ENCODE results near the gene KRTAP9-1.
"Not testable (repeated sequence)": the region's sequence is repeated elsewhere in the genome, so short reads cannot be mapped to it uniquely, and the experiment has no call there.

KRTAP9-1 gene, protein sequence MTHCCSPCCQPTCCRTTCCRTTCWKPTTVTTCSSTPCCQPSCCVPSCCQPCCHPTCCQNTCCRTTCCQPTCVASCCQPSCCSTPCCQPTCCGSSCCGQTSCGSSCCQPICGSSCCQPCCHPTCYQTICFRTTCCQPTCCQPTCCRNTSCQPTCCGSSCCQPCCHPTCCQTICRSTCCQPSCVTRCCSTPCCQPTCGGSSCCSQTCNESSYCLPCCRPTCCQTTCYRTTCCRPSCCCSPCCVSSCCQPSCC

GRCh38 chr17:41189837-41190318 is at the start of gene KRTAP9-1:
Gene KRTAP9-1, plus strand, starts transcription at chr17:41189887. Its CDS starts 0 bp downstream, at chr17:41189887.
- in situ Hi-C loops (cut with HindIII; ENCODE audit: low pct_unique_long_range_greater_than_20kb, low sequenced_read_pairs); DNase-seq (ENCODE audit: low read depth in 1 of 2, low spot score in 1 of 2): not testable (repeated sequence)

DNA sequence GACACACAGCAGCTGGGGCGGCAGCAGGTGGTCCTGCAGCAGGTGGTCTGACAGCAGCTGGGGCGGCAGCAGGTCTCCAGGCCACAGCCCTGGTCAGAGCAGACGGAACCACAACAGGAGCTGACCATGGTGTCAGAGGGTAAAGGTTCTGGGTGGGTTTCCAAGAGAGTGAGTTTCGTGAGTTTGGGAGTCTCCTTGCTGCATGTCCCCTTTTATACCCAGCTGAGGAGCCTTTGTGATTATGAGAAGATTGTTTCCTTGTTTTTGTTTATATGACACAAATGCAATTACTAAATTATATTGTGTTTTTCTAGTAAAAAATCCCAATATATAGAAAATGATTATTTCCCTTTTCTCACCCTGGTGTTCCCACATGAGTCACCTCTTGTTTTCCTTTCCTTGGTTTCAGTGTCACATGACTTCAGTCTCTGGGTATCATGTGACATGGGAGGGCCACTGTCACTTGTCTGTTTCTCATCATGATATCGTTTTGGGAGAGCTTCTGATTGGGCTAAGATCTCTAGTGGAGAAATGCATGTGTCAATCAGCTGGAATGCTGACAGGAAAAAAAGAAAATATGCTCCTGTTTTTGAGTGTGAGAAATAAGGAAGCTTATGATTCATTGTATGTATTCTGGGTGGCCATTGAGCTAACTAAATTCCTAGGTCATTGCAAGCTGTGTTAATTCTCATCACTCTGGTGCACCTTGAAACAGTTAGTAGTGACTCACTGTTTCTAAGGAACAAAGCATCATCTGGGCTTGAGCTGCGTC is 49.1 kb upstream of the KRTAP9-1 start, which contains the start of gene KRTAP4-6:
Gene KRTAP4-6, minus strand, starts transcription at position 185 of the 772 bp plus-strand sequence. Its CDS starts 57 bp downstream, at position 128.
- no peak for TF ChIP-seq JUND (IDR thresholded peaks at IDR 0.05; ENCODE audit: low read depth)
- in situ Hi-C loops (cut with HindIII; ENCODE audit: low pct_unique_long_range_greater_than_20kb, low sequenced_read_pairs): no loop called here
- no peak for DNase-seq (ENCODE audit: low read depth in 1 of 2, low spot score in 1 of 2)

DNA sequence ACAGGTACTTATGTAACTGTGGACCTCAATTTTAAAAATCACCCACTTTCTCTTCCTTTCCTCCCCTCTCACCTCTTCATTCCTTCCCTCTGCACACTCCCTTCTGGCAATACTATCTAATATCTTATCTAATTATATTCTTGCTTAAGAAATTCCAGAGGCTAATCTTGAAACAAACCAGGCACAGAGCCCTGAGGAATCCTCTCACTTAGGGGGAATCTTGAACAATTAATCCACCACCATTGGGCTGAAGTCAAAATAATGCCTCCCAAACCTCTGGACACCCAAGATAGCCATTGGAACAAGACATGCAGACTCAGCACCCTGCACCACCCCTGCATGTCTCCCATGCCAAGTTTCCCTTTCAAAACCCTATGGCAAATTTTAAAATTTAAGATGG is 48.3 kb upstream of the KRTAP9-1 start:
- DNase-seq (ENCODE audit: low read depth in 1 of 2, low spot score in 1 of 2): no peak
- TF ChIP-seq JUND (IDR thresholded peaks at IDR 0.05; ENCODE audit: low read depth): no peak
- in situ Hi-C loops (cut with HindIII; ENCODE audit: low pct_unique_long_range_greater_than_20kb, low sequenced_read_pairs): no loop called here

GRCh38 chr17:41144846-41145245 is 44.8 kb upstream of the KRTAP9-1 start:
- DNase-seq (ENCODE audit: low read depth in 1 of 2, low spot score in 1 of 2): no peak
- no peak for TF ChIP-seq JUND (IDR thresholded peaks at IDR 0.05; ENCODE audit: low read depth)
- in situ Hi-C loops (cut with HindIII; ENCODE audit: low pct_unique_long_range_greater_than_20kb, low sequenced_read_pairs): no loop called here

- in situ Hi-C loops (cut with HindIII; ENCODE audit: low pct_unique_long_range_greater_than_20kb, low sequenced_read_pairs): no loop called here
- TF ChIP-seq JUND (IDR thresholded peaks at IDR 0.05; ENCODE audit: low read depth): no peak
- DNase-seq (ENCODE audit: low read depth in 1 of 2, low spot score in 1 of 2): no peak
Measured at GRCh38 chr17:41145261-41145660, 44.4 kb upstream of the KRTAP9-1 start.

DNA sequence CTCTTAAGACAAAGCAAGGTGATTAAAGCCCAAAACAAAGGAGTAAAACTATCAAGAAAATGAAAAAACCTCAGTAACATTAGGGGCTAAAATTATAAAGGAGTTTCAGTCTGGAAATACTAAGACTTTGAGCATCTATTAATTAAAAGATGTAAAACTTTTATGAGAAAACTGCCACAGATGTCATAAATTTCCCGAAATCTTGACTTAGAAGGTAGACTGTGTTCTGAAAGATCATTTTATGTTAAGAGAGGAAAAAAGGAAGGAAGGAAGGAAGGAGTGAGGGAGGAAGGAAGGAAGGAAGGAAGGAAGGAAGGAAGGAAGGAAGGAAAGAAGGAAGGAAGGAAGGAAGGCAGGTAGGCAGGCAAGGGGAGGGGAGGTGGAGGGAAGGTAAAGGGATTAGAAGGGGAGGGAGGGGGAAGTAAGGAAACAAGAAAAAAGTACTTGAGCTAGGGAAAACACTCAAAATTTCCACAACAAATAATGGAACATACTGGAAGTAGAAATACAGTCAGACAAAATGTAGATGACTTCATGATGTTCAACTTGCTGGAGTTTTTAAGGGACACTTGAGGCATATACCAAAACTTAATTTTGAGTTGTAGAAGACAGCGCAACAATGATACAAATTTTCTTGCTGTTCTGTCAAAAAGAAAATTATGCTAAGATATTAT is 42.0 kb upstream of the KRTAP9-1 start:
- DNase-seq (ENCODE audit: low read depth in 1 of 2, low spot score in 1 of 2): no peak
- TF ChIP-seq JUND (IDR thresholded peaks at IDR 0.05; ENCODE audit: low read depth): no peak
- in situ Hi-C loops (cut with HindIII; ENCODE audit: low pct_unique_long_range_greater_than_20kb, low sequenced_read_pairs): no loop called here

DNA sequence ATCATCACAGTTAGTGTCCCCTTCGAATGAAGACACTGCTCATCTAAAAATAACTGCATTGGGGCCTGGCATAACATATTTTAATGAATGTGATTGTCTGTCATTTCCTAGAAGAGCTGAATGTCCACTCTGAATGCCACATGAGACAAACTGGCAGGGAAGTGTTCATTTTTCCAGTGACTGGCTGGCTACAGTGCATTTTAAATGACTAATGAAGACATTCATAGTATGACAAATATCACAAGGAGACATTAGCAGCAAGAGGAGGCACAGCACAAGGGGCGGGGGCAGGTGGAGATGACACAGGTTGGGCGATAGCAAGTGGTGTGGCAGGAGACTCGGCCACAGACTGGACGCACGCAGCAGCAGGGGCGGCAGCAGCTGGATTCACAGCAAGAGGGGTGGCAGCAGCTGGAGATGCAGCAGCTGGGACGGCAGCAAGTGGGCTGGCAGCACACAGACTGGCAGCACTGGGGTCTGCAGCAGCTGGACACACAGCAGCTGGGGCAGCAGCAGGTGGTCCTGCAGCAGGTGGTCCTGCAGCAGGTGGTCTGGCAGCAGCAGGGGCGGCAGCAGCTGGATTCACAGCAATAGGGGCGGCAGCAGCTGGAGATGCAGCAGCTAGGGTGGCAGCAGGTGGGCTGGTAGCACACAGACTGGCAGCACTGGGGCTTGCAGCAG is 40.6 kb upstream of the KRTAP9-1 start:
- in situ Hi-C loops (cut with HindIII; ENCODE audit: low pct_unique_long_range_greater_than_20kb, low sequenced_read_pairs); DNase-seq (ENCODE audit: low read depth in 1 of 2, low spot score in 1 of 2): not testable (repeated sequence)

- no peak for TF ChIP-seq JUND (IDR thresholded peaks at IDR 0.05; ENCODE audit: low read depth)
- no peak for DNase-seq (ENCODE audit: low read depth in 1 of 2, low spot score in 1 of 2)
- in situ Hi-C loops (cut with HindIII; ENCODE audit: low pct_unique_long_range_greater_than_20kb, low sequenced_read_pairs): no loop called here
Measured at GRCh38 chr17:41149652-41149985, 40.1 kb upstream of the KRTAP9-1 start, which contains the start of gene KRTAP4-5. Gene KRTAP4-5, minus strand, starts transcription at chr17:41149825. Its CDS starts 58 bp downstream, at chr17:41149767.

GRCh38 chr17:41150026-41150425 is 39.7 kb upstream of the KRTAP9-1 start:
- DNase-seq (ENCODE audit: low read depth in 1 of 2, low spot score in 1 of 2): no peak
- in situ Hi-C loops (cut with HindIII; ENCODE audit: low pct_unique_long_range_greater_than_20kb, low sequenced_read_pairs): no loop called here
- TF ChIP-seq JUND (IDR thresholded peaks at IDR 0.05; ENCODE audit: low read depth): no peak

DNA sequence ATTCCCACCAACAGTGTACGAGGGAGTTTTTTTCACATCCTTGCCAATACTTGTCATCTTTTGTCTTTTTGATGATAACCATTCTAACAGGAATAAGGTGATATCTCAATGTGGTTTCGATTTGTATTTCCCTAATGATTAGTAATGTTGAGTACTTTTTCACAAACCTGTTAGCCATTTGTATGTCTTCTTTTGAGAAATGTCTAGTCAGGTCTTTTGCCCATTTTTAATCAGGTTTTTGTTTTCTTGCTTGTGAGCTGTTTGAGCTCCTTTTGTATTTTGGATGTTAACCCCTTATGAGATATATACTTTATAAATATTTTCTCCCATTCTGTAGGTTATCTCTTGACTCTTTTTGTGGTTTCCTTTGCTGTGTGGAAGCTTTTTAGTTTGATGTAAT is 38.2 kb upstream of the KRTAP9-1 start:
- TF ChIP-seq JUND (IDR thresholded peaks at IDR 0.05; ENCODE audit: low read depth): no peak
- no peak for DNase-seq (ENCODE audit: low read depth in 1 of 2, low spot score in 1 of 2)
- in situ Hi-C loops (cut with HindIII; ENCODE audit: low pct_unique_long_range_greater_than_20kb, low sequenced_read_pairs): no loop called here

DNA sequence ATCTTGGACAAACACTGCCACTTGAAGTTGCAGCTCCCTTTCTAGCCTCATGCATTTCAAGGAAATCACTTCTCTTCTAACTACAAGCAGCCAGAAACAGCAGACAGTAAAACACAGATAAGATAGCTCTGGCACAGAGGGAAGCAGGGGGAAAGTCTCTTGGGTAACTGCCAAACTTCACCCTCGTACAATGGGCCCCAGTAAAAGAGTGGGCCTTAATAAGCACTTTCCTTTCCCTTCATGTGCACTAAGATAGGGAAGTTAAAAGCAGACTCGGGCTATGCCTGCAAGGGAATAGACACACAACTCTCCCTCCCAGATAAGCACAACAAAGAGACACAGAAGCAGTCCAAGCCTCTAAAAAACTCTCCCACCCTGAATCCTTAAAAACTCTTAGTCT is 35.8 kb upstream of the KRTAP9-1 start:
- in situ Hi-C loops (cut with HindIII; ENCODE audit: low pct_unique_long_range_greater_than_20kb, low sequenced_read_pairs): no loop called here
- DNase-seq (ENCODE audit: low read depth in 1 of 2, low spot score in 1 of 2): no peak
- TF ChIP-seq JUND (IDR thresholded peaks at IDR 0.05; ENCODE audit: low read depth): no peak

DNA sequence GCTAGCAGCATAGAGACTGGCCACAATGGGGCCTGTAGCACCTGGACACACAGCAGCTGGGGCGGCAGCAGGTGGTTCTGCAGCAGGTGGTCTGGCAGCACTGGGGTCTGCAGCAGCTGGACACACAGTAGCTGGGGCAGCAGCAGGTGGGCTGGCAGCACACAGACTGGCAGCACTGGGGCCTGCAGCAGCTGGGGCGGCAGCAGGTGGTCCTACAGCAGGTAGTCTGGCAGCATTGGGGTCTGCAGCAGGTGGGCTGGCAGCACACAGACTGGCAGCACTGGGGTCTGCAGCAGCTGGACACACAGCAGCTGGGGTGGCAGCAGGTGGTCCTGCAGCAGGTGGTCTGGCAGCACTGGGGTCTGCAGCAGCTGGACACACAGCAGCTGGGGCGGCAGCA is 29.5 kb upstream of the KRTAP9-1 start:
- in situ Hi-C loops (cut with HindIII; ENCODE audit: low pct_unique_long_range_greater_than_20kb, low sequenced_read_pairs); DNase-seq (ENCODE audit: low read depth in 1 of 2, low spot score in 1 of 2): not testable (repeated sequence)
